ENCODE results near the gene EEFSEC.

Gene EEFSEC

DNA sequence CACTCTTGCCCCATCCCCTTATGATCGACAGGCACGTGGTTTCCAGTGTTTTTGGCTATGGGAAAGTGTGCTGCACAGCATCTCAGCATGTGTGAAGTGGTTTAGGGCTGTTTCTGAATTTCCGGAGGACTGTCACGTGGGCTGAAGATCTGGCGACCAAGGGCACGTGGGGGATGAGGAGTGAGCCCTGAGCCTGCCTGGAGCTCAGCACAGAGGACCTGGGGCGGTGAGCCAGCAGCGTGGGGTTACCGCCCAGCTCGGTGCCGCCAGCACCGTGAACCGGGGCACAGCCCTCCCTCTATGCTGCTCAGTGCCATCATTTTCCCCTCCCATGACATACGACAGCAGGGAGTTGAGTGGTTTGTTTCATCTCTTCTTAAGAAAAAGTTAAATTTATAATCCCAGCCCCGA, 163.2 kb downstream of the EEFSEC start:
- H3K4me3 ChIP-seq (ENCODE audit: low read depth, low read length), result no peak overlapping the region
- TF ChIP-seq, protein P1, sequence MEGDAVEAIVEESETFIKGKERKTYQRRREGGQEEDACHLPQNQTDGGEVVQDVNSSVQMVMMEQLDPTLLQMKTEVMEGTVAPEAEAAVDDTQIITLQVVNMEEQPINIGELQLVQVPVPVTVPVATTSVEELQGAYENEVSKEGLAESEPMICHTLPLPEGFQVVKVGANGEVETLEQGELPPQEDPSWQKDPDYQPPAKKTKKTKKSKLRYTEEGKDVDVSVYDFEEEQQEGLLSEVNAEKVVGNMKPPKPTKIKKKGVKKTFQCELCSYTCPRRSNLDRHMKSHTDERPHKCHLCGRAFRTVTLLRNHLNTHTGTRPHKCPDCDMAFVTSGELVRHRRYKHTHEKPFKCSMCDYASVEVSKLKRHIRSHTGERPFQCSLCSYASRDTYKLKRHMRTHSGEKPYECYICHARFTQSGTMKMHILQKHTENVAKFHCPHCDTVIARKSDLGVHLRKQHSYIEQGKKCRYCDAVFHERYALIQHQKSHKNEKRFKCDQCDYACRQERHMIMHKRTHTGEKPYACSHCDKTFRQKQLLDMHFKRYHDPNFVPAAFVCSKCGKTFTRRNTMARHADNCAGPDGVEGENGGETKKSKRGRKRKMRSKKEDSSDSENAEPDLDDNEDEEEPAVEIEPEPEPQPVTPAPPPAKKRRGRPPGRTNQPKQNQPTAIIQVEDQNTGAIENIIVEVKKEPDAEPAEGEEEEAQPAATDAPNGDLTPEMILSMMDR (IDR thresholded peaks at IDR 0.05; ENCODE audit: borderline replicate concordance, insufficient read depth, low read depth, low read length), result no peak

DNA sequence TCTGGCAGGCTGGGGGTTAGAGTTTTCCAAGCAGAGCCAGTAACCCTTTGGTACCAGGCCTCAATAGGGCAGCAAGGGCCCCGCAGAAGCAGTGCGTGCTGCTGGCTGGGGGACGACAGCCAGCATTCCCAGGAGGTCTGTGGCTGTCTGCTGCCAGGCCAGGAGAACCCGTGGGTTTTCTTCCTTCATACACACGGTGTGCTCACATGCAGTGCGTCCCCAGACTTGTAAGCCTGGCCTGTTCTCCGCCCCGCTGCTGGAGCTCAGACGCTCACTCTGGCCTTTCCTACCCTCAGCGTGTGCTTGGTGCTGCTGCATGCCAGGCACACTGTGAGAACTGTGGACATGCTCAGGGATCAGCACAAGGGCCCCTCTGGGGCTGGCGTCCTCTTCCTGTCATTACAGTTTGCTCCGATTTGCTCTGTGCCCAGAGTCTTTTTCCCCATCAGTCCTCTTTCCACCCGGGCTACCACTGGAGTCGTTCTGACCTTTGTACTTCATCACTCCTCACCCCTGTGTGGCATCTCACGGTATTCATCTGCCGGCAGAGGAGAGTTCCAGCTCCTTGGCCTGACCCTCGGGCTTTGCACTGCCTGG, 163.9 kb downstream of the EEFSEC start:
- H3K4me3 ChIP-seq (ENCODE audit: low read depth, low read length), result no peak overlapping the region
- TF ChIP-seq, protein P1 (IDR thresholded peaks at IDR 0.05; ENCODE audit: borderline replicate concordance, insufficient read depth, low read depth, low read length), result no peak

- H3K4me3 ChIP-seq (ENCODE audit: low read depth, low read length), result no peak overlapping the region
- TF ChIP-seq, protein P1 (IDR thresholded peaks at IDR 0.05; ENCODE audit: borderline replicate concordance, insufficient read depth, low read depth, low read length), result no peak
Observed at GRCh38 chr3:128317698-128318231, 164.5 kb downstream of the EEFSEC start.

DNA sequence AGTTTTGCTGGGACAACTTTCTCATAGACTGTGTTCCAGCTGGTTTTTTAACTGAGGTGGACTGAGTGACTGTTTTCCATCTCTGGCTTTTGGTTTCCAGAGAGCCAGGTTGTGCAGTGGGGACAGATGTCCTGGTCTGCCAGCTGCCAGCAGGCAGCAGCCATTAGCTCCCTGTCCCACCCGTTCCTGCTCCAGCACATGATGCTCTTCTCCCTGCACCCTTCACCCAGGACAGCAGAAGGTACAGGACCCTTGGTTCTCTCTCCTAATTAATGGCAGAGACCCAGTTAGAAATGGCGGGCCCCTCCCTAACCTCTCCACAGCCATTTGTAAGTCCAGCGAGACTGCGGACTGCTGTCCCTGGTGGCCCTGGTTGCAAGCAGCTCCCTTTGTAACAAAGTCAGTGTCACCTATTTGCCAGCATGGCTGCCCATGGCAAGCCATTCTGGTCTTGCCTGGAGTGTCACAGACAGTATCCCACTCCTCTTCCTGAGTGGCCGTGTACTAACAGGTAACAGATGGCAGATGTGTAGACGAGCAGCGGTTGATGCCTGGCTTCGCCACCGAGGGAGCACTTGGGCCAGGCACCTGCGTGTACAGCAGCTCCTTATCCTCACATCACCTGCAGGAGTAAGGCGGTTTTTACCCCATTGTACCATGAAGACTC, 165.1 kb downstream of the EEFSEC start:
- no peak overlapping the region for H3K4me3 ChIP-seq (ENCODE audit: low read depth, low read length)
- TF ChIP-seq, protein P1 (IDR thresholded peaks at IDR 0.05; ENCODE audit: borderline replicate concordance, insufficient read depth, low read depth, low read length), result no peak

GRCh38 chr3:128319107-128319506, 165.8 kb downstream of the EEFSEC start:
- TF ChIP-seq, protein P1 (IDR thresholded peaks at IDR 0.05; ENCODE audit: borderline replicate concordance, insufficient read depth, low read depth, low read length), result no peak

DNA sequence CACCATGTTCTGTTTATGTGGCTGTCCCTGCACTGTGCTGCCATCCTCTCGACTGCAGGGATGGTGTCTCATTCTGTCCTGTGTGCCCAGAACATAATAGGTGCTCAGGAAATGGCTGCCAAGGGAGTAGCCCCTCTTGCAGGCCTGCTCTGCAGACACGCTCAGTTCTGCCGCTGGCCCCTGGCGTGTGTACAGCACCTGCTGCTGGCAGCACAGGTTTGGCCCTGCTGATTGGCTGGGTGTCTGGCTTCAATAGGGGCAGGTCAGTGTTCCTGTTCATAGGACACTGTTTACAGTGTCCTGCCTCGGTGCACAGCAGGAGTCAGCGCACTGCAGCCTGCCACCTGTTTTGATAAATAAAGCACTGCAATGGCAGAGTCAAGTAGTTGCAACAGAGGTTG, 166.5 kb downstream of the EEFSEC start:
- no peak overlapping the region for H3K4me3 ChIP-seq (ENCODE audit: low read depth, low read length)
- TF ChIP-seq, protein P1 (IDR thresholded peaks at IDR 0.05; ENCODE audit: borderline replicate concordance, insufficient read depth, low read depth, low read length), result no peak

More at GRCh38 chr3:128319107-128319506, 165.8 kb downstream of the EEFSEC start:
- no peak overlapping the region for H3K4me3 ChIP-seq (ENCODE audit: low read depth, low read length)
